Central memory CD4-positive, alpha-beta T cell (primary cell): Measurements from ENCODE around the gene MACROD1.

ENCODE experiments used
- DNase-seq: peaks from one replicate; pipeline ENCODE4 v3.0.0; 2022

Gene MACROD1

GRCh38 chr11:64029773-64030172 lies 136.1 kb downstream of the MACROD1 start:
- no peak for DNase-seq

DNA sequence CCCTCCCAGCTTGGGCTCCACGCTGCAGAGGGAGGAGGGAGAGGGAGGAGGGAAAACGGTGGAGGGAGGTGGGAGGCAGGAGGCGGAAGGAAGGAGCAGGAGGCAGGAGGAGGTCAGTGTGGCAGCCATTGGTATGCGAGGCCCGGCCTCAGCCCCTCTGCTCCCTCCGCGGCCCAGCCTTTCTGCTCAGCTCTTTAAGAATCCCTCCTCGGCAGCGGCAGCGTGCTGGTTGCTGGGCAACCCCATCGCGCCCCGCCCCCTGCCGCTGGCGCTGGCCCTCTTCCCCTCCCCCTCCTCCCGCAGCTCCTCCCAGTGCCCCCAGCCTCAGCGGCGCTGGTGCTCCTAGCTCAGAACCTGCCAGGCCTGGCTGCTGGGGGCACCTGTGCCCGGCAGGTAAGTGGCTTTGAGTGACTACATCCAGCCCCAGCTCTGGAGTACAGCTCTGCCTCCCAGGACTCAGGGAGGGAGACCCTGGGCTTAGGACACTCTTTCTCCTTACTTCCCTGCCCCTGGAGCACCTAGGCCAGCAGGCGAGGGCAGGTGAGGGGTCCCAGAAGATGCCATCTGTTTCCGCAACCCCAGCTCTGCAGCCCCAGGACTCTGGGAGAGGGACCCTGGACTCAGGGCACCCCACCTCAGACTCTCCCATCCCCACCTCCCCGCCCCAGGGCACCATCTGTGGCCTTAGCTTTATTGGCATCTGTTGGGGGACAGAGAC lies 137.4 kb downstream of the MACROD1 start:
- no peak for DNase-seq

- no peak for DNase-seq
These were observed 138.1 kb downstream of the MACROD1 start for GRCh38 chr11:64027651-64028397.

GRCh38 chr11:64026575-64027205 lies 139.2 kb downstream of the MACROD1 start:
- no peak for DNase-seq

GRCh38 chr11:64025205-64025604 lies 140.7 kb downstream of the MACROD1 start:
- DNase-seq = no peak

- DNase-seq = no peak
These were observed 141.9 kb downstream of the MACROD1 start for GRCh38 chr11:64023712-64024710.

DNA sequence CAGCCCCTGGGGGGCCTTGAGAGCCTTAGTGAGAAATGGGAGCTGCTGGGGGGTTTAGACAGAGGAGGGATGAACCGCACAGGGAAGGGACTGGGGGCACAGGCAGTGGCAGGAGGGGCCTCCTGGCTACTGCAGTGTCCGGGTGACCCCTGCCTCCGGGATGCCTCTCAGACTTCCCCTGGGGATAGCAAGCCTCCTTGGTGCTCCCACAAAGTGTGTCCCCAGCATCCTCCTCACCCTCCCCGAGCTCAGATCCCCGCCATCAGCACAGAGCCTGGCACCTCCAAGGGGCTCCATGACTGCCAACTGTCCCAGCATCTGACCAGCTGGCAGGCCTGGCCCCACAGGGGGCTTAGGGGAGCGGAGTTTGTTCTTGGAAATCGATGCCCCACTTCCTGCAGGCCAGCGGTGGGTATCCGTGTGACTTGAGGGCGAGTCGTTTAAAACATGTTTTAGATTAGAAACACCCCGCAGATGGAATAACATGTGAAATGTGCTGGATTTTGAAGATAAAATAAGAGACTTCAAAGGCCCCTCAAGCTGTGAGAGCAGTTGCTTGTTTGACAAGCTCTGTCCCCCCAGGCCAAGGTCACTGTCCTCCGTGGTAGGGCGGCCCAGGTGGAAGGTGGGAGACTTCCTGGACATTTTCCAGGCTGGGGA lies 143.7 kb downstream of the MACROD1 start:
- DNase-seq = no peak

DNA sequence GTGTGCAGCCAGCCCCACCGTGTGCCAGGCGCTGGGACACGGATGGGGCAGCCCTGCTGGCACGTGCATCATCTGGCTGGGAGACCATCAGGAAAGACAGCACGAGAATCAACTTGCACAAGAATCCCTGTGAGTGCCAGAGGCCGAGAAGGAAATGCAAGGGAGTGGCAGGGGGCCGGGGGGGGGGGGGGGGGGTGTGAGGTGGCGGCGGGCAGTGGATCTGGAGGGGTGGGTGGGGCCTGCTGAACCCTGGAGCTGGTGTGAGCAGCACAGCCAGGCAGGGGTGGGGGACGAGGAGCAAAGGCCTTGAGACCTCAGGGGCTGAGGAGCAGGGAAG lies 144.2 kb downstream of the MACROD1 start:
- no peak for DNase-seq

DNA sequence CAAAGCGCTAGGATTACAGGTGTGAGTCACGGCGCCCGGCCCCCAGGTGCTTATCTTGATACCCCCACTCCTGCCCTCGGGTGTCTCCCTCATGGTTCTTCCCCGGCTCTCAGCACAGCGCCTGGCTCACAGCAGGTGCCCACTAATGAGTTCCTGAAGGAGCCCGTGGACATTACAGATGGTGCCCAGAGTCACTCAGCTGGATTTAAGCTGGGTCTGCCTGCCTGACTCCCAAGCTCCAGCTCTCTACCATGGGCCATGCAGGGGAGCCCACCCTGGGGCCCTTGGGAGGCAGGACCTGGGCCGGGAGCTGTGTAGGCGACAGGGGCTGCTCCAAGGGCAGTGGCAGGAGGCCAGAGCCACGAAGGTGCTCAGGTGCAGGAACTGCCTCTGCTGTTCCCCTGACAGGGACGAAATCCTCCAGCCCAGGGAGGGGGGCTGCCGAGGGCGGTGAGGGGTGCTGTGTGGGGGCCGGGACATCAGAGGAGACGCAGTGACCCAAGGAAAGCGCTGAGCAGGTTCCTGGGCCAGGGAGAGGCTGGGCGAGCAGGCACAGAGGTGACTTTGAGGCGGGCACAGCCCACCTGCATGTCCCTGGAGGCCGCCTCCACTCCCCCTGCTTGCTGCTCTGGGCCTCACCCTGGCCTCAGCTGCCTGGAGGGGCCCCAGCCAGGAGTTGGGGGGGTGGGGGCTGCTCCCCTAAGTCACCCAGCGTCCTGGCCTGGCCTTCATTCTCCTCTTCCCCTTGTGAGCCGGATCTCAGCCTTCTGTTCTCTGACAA lies 144.7 kb downstream of the MACROD1 start:
- DNase-seq = no peak

DNA sequence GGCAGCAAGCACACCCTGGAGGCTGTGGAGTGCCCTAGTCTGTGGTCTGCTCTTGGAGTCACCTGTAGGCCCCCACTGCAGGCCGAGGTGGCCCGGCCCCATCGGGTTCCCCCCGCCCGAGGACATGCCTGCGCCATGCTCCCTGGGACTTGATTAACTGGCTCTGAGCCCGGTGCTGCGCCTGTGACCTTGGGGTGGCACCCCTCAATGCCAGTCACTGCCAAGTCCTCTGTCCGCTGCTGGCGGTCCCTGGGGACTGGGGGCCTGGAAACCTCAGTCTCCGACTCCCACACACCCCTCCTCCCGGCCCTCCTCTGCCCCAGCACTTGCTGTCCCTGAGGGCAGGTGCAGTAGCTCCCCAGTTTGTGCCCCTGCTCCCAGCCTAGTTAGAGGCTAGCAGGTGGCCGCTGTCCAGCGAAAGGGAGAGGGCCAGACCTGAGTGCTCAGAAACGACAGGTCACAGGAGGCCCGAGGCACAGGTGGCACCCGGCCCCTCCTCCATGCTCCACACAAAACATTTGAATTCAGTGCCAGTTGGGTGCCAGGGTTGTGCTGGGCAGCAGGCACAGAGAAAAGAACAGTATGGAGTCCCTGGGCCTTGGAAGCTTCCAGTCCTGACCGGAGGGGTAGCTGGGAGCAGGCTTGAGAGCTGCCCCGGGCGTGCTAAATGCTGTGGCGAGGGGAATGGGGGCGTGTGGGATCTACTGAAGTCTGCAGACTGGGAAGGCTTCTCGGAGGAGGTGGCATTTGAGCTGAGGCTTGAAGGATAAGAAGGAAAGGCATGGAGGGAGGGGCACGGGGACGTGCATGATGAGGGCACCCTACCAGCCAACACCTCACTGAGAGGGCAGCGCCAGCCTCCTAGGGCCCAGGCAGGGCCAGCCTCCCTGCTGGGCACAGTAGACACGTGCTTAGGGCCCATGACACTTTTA lies 146.5 kb downstream of the MACROD1 start:
- DNase-seq = no peak

GRCh38 chr11:64018310-64018709 lies 147.6 kb downstream of the MACROD1 start:
- DNase-seq = no peak

DNA sequence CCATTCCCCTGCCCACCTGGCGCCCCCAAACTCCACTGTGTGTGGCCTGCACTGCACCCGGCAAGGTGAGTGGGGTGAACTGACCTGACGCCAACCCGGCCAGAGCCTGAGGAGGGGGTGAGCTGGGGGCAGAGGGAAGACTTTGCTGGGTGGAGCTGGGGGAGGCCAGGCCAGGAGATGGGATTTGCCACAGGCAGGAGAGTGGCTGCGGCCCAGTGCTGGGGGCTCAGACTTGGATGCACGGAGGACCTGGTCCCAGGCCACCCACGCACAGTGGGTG lies 148.0 kb downstream of the MACROD1 start:
- DNase-seq = no peak

DNA sequence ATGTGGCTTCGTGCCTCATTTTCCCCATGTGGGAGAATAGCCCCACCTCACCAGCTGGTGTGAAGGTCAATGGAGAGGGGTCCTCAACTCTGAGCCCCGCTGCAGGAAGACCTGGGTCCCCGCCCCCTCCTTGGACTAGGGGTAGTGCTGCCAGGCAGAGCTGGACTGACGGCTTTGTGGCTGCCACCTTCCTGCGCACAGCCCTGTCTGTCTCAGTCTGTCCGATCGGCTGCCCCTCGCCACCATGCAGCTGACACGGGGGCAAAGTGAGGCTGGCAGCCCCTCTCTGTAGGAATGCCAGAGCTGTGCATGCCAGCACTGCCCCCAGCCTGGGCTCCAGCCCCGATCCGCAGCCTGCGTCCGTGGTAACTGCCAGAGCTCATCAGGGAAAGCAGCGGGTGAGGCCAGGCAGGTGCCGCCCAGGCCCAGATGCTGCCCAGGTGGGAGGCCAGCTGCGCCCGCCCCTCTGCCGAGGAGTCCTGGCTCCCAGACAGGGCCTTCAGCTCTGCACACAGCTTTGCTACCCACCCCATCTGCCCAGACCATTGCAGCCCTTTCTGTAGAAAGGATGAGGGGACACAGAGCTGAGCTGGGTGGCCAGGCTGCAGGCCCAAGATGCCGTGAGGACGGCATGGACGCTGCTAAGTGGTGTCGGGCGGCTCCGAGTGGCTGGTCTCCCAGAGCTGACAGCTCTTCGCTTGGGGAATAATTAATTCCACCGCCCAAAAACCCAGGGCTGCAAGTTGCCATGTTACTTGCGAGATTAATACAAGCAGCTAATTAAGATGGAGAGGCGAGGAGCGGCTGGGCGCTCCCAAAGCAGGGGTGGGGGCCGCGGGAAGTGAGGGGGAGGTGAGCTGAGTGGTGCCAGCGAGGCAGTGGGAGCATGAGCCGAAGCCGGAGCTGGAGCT lies 149.7 kb downstream of the MACROD1 start:
- DNase-seq = no peak

DNA sequence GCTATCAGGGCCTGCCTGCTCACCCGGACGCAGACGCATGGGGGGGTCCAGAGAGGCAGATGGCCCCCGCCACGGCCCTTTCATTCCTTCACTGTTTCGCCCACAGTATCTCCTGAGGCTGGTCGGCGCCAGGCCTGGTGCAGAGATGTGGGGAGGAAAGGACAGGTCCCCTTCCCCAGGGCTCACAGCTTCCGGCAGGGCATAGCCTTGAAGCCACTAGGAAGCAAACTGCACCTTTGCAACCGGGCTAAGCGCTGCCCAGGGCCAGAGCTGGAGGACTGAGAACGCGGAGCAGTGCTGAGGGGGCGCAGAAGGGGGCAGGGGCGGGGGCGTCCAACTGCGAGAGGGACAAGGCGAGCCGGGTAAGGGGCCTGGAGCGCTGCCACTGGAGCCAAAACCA lies 150.4 kb downstream of the MACROD1 start:
- no peak for DNase-seq

GRCh38 chr11:64014356-64014755 lies 151.6 kb downstream of the MACROD1 start:
- DNase-seq = no peak

DNA sequence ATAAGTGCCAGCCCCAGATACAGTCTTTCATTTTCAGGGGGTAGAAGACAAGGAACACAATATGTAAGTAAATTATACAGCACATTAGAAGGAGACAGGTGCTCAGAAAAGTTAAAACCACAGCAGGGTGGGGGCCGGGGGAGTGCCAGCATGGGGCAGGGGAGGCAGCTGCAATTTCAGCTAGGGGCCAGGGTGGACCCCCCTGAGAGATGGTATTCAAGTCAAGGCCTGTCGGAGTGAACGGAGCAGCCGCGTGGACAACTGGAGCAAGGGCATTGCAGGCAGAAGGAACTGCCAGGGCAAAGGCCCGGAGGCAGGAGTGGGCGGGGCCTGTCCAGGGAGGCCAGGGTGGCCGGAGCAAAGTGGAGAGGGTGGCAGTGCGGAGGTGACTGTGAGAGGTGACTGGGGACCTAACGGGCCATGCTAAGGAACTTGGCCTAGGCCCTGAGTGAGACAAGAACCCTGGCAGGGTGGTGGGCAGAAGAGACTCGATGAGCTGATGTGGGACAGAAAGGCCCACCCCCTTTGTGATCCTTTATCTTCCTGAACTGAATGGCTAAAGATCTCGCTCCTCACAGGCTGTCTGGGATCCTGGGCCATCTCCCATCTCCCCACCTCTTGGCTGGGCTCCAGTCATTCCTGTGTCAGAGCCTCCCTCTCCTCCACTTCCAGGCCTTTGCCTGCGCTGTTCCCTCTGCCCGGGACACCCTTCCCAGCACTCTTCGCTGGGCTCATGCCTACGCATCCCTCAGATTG lies 152.6 kb downstream of the MACROD1 start:
- no peak for DNase-seq

DNA sequence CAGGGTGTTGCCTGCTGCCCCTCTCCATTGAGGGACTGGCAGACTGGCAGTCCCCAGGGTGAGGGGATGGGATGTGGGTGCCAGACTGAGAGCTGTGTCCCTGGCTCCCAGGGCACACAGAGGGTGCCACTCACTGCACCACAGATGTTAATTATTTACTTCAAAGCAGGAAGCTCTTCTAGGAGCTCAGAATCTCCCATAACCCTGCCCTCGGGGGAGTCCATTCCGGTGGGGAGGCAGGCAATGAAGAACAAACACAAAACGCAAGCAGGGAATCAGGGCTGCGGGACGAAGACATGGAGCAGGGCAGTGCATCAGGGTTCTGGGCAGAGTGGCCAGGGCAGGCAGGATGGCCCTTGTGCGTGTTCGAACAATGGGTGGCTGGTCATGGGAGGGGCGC lies 154.5 kb downstream of the MACROD1 start:
- no peak for DNase-seq

DNA sequence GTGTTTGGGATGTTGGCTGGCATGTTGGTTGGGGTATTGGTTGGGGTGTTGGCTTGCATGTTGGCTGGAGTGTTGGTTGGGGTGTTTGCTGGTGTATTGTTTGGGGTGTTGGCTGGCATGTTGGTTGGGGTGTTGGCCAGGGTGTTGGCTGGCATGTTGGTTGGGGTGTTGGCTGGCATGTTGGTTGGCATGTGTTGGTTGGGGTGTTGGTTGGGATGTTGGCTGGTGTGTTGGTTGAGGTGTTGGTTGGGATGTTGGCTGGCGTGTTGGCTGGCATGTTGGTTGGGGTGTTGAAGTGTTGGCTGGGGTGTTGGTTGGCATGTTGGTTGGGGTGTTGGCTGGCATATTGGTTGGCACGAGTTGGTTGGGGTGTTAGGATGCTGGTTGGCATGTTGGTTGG lies 155.1 kb downstream of the MACROD1 start:
- no peak for DNase-seq

- no peak for DNase-seq
These were observed 156.2 kb downstream of the MACROD1 start for GRCh38 chr11:64009710-64010109.
